ENCODE results near the gene HDLBP.
"Not testable (repeated sequence)": the region's sequence is repeated elsewhere in the genome, so short reads cannot be mapped to it uniquely, and the experiment has no call there.

The HDLBP gene

DNA sequence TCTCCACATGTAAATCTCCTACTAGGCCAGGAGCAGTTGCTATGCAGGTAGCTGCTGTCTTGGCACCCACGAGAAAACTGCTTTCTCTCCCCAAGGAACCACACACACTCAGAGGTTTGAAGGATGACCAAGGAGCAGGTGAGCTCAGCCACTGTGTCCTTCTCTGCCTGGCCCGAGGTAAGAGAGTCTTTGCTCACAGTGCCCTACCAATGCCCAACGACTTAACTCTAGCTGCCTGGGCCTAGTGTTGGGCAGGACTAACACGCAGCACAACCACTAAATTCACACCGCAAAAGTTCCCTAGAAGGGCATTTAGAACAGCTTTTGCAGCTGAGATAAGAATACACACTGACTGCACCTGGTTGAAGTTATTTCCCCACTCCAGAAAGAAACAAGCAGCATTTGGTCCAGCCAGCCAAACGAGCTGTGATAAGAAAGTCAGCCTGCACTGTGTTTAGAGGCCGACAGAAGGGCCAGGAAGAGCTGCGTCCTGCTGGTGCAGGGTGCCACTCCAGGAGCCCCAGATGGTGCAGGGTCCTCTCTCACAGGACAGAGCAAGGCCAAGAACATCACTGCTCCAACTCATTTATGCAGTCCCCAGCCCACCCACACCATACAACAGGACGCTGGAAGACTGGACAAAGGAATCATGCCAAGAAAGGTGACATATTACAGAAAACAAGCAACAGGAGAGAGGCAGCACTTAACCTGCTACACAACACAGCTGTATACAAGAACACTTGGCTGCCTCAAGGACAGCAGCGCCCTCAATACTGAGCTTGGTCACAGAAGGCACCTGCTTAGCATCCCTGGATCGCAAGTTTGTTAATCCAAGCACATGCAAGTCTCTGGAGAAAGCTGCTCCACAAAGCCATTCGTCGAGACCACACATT is 12.5 kb downstream of the HDLBP start:
- H3K36me3 ChIP-seq (ENCODE audit: insufficient read depth, insufficient read length, low read length) = peaks cover 22% of the 10 kb centered on the region
- no peak overlapping the region for H3K4me3 ChIP-seq (ENCODE audit: insufficient read length, low read depth)
- no peak overlapping the region for H3K9ac ChIP-seq (ENCODE audit: insufficient read length, low read depth)
- DNase-seq (ENCODE audit: low read depth, low spot score) = no peak
- H3K4me1 ChIP-seq (ENCODE audit: insufficient read depth, insufficient read length) = peaks cover 5% of the 10 kb centered on the region
- no peaks in the 10 kb centered on the region for H3K9me3 ChIP-seq (ENCODE audit: insufficient read depth, low read length)
- TF ChIP-seq ZNF274 (IDR thresholded peaks at IDR 0.05; ENCODE audit: low read depth, low read length) (no peak), YY1 (IDR thresholded peaks at IDR 0.05; ENCODE audit: insufficient read depth, insufficient read length) (no peak), SUZ12 (IDR thresholded peaks at IDR 0.05; ENCODE audit: extremely low read depth, insufficient read depth, insufficient read length) (no peak)
- H3K27me3 ChIP-seq (ENCODE audit: insufficient read depth, insufficient read length) = no peaks in the 10 kb centered on the region

DNA sequence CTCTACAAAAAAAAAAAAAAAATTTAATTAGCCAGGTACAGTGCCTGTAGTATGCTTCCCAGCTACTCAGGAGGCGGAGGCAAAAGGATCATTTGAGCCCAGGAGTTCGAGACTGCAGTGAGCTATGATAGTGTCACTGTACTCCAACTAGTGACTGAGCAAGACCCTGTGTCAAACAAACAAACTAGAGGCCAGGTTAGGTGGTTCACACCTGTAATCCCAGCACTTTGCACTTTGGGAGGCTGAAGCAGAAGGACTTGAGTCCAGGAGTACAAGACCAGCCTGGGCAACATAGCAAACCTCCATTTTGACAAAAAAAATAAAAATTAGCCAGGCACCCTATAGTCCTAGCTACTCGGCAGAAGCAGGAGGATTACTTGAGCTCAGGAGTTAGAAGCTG is 13.4 kb downstream of the HDLBP start:
- no peak overlapping the region for H3K4me3 ChIP-seq (ENCODE audit: insufficient read length, low read depth)
- H3K9ac ChIP-seq (ENCODE audit: insufficient read length, low read depth) = no peak overlapping the region
- peaks cover 5% of the 10 kb centered on the region for H3K4me1 ChIP-seq (ENCODE audit: insufficient read depth, insufficient read length)
- H3K9me3 ChIP-seq (ENCODE audit: insufficient read depth, low read length) = 0 out of 2 replicates have a peak, but pooled peaks cover under 1% of the 10 kb centered on the region
- no peaks in the 10 kb centered on the region for H3K27me3 ChIP-seq (ENCODE audit: insufficient read depth, insufficient read length)
- DNase-seq (ENCODE audit: low read depth, low spot score) = no peak
- TF ChIP-seq SUZ12 (IDR thresholded peaks at IDR 0.05; ENCODE audit: extremely low read depth, insufficient read depth, insufficient read length) (no peak), YY1 (IDR thresholded peaks at IDR 0.05; ENCODE audit: insufficient read depth, insufficient read length) (no peak), ZNF274 (IDR thresholded peaks at IDR 0.05; ENCODE audit: low read depth, low read length) (no peak)
- peaks cover 22% of the 10 kb centered on the region for H3K36me3 ChIP-seq (ENCODE audit: insufficient read depth, insufficient read length, low read length)

GRCh38 chr2:241300000-241300399 is 15.5 kb downstream of the HDLBP start:
- Histone ChIP-seq H3K27me3 (ENCODE audit: insufficient read depth, insufficient read length) (no peaks in the 10 kb centered on the region), H3K9me3 (ENCODE audit: insufficient read depth, low read length) (peaks cover 8% of the 10 kb centered on the region; the same call in 1 of the 2 replicates), H3K9ac (ENCODE audit: insufficient read length, low read depth) (no peak overlapping the region), H3K4me1 (ENCODE audit: insufficient read depth, insufficient read length) (peaks cover 5% of the 10 kb centered on the region), H3K4me3 (ENCODE audit: insufficient read length, low read depth) (no peak overlapping the region), H3K36me3 (ENCODE audit: insufficient read depth, insufficient read length, low read length) (peaks cover 26% of the 10 kb centered on the region)
- no peak for TF ChIP-seq YY1 (IDR thresholded peaks at IDR 0.05; ENCODE audit: insufficient read depth, insufficient read length)
- no peak for TF ChIP-seq ZNF274 (IDR thresholded peaks at IDR 0.05; ENCODE audit: low read depth, low read length)
- no peak for TF ChIP-seq SUZ12 (IDR thresholded peaks at IDR 0.05; ENCODE audit: extremely low read depth, insufficient read depth, insufficient read length)
- DNase-seq (ENCODE audit: low read depth, low spot score) = no peak

- Histone ChIP-seq H3K9ac (ENCODE audit: insufficient read length, low read depth) (no peak overlapping the region), H3K36me3 (ENCODE audit: insufficient read depth, insufficient read length, low read length) (peaks cover 20% of the 10 kb centered on the region), H3K9me3 (ENCODE audit: insufficient read depth, low read length) (peaks cover 8% of the 10 kb centered on the region; the same call in 1 of the 2 replicates), H3K27me3 (ENCODE audit: insufficient read depth, insufficient read length) (no peaks in the 10 kb centered on the region), H3K4me1 (ENCODE audit: insufficient read depth, insufficient read length) (peaks cover 5% of the 10 kb centered on the region), H3K4me3 (ENCODE audit: insufficient read length, low read depth) (no peak overlapping the region)
- TF ChIP-seq YY1 (IDR thresholded peaks at IDR 0.05; ENCODE audit: insufficient read depth, insufficient read length) (no peak), ZNF274 (IDR thresholded peaks at IDR 0.05; ENCODE audit: low read depth, low read length) (no peak), SUZ12 (IDR thresholded peaks at IDR 0.05; ENCODE audit: extremely low read depth, insufficient read depth, insufficient read length) (no peak)
- no peak for DNase-seq (ENCODE audit: low read depth, low spot score)
Observed at GRCh38 chr2:241298673-241299072, 16.8 kb downstream of the HDLBP start.

GRCh38 chr2:241296767-241297166 is 18.7 kb downstream of the HDLBP start:
- Histone ChIP-seq H3K27me3 (ENCODE audit: insufficient read depth, insufficient read length) (no peaks in the 10 kb centered on the region), H3K36me3 (ENCODE audit: insufficient read depth, insufficient read length, low read length) (peaks cover 20% of the 10 kb centered on the region), H3K4me3 (ENCODE audit: insufficient read length, low read depth) (no peak overlapping the region), H3K9me3 (ENCODE audit: insufficient read depth, low read length) (peaks cover 8% of the 10 kb centered on the region; the same call in 1 of the 2 replicates), H3K9ac (ENCODE audit: insufficient read length, low read depth) (no peak overlapping the region), H3K4me1 (ENCODE audit: insufficient read depth, insufficient read length) (no peaks in the 10 kb centered on the region)
- TF ChIP-seq SUZ12 (IDR thresholded peaks at IDR 0.05; ENCODE audit: extremely low read depth, insufficient read depth, insufficient read length) (no peak), YY1 (IDR thresholded peaks at IDR 0.05; ENCODE audit: insufficient read depth, insufficient read length) (no peak)
- DNase-seq (ENCODE audit: low read depth, low spot score) = no peak

DNA sequence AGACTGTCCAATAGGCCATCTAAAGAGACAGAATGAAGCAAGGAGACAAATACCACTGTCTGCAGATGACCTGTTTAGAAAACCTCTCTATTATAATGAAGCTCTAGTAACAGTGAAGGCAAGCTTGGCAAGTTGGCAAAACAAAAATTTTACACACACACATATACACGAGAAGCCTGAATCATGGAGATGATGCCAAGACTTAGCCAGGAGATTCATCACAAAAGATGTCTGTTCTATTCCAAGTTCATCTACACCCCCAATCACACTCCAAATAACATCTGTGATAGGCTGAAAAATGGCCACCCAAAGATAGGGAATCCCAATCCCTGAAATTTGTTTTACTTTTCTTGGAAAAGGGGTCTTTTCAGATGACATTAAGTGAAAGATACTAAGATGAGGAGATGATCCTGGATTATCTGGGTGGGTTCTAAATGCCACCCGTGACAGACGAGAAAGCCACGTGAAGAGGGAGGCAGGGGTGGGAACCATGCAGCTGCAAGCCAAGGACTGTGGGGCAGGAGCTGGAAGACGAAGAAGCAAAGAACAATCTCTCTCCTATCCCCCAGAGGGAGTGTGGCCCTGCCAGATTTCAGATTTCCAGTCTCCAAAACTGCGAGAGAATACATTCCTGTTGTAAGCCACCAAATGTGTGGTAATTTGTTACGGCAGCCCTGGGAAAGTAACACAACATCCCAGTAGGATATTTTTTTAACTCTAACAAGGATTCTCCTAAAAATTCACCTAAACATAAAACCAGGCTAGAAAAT is 20.0 kb downstream of the HDLBP start:
- H3K9me3 ChIP-seq (ENCODE audit: insufficient read depth, low read length) = peaks cover 8% of the 10 kb centered on the region; the same call in 1 of the 2 replicates
- DNase-seq (ENCODE audit: low read depth, low spot score) = no peak
- no peak overlapping the region for H3K9ac ChIP-seq (ENCODE audit: insufficient read length, low read depth)
- no peak overlapping the region for H3K4me3 ChIP-seq (ENCODE audit: insufficient read length, low read depth)
- H3K36me3 ChIP-seq (ENCODE audit: insufficient read depth, insufficient read length, low read length) = peaks cover 20% of the 10 kb centered on the region
- H3K4me1 ChIP-seq (ENCODE audit: insufficient read depth, insufficient read length) = no peaks in the 10 kb centered on the region
- TF ChIP-seq ZNF274 (IDR thresholded peaks at IDR 0.05; ENCODE audit: low read depth, low read length) (no peak), SUZ12 (IDR thresholded peaks at IDR 0.05; ENCODE audit: extremely low read depth, insufficient read depth, insufficient read length) (no peak), YY1 (IDR thresholded peaks at IDR 0.05; ENCODE audit: insufficient read depth, insufficient read length) (no peak)
- H3K27me3 ChIP-seq (ENCODE audit: insufficient read depth, insufficient read length) = no peaks in the 10 kb centered on the region

GRCh38 chr2:241293378-241293797 is 22.1 kb downstream of the HDLBP start:
- H3K4me1 ChIP-seq (ENCODE audit: insufficient read depth, insufficient read length); DNase-seq (ENCODE audit: low read depth, low spot score): not testable (repeated sequence)

More at GRCh38 chr2:241293378-241293797, 22.1 kb downstream of the HDLBP start:
- H3K27me3 ChIP-seq (ENCODE audit: insufficient read depth, insufficient read length); H3K4me3 ChIP-seq (ENCODE audit: insufficient read length, low read depth); H3K9ac ChIP-seq (ENCODE audit: insufficient read length, low read depth); H3K9me3 ChIP-seq (ENCODE audit: insufficient read depth, low read length): not testable (repeated sequence)
- peaks cover 28% of the 10 kb centered on the region for H3K36me3 ChIP-seq (ENCODE audit: insufficient read depth, insufficient read length, low read length)
